HL-60 (cell line): ENCODE results near the gene RUNX2.

Source experiments
- POLR2AphosphoS5 ChIP-seq: IDR thresholded peaks from 2 replicates; pipeline ENCODE4 v1.6.1; 2012; ENCODE audit warnings: low read depth
- TF ChIP-seq, protein P1 (sequence below): IDR thresholded peaks from one replicate; pipeline ENCODE4 v1.5.1; 2011; ENCODE audit warnings: low read length, control low read depth, inconsistent platforms; ENCODE audit not compliant: insufficient read depth
- TF ChIP-seq, protein P2 (sequence below): IDR thresholded peaks from 2 replicates; pipeline ENCODE4 v1.6.1; 2012; ENCODE audit warnings: low read depth; ENCODE audit not compliant: insufficient replicate concordance

DNA sequence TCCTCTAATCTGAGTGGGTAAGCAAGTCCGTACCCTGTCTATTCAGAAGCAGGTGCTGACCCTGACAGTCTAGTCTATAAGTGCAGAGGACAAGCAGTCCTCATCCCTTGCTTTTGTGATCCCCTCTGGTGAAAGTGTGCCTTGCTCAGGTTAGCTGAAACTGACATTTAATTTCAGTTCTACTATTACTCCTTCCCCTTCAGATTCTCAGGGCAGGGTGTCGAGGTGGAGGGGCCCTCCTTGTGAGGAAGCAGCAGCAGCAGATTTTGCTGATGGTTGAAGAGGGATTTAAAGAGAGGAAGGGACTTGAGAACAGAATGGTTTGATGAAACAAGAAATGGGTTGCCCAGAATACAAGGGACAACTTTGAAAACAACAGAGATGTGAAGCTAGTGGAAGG is 378.2 kb downstream of the RUNX2 start:
- TF ChIP-seq, protein P1, sequence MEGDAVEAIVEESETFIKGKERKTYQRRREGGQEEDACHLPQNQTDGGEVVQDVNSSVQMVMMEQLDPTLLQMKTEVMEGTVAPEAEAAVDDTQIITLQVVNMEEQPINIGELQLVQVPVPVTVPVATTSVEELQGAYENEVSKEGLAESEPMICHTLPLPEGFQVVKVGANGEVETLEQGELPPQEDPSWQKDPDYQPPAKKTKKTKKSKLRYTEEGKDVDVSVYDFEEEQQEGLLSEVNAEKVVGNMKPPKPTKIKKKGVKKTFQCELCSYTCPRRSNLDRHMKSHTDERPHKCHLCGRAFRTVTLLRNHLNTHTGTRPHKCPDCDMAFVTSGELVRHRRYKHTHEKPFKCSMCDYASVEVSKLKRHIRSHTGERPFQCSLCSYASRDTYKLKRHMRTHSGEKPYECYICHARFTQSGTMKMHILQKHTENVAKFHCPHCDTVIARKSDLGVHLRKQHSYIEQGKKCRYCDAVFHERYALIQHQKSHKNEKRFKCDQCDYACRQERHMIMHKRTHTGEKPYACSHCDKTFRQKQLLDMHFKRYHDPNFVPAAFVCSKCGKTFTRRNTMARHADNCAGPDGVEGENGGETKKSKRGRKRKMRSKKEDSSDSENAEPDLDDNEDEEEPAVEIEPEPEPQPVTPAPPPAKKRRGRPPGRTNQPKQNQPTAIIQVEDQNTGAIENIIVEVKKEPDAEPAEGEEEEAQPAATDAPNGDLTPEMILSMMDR = no peak
- no peak for TF ChIP-seq POLR2AphosphoS5
- TF ChIP-seq, protein P2, sequence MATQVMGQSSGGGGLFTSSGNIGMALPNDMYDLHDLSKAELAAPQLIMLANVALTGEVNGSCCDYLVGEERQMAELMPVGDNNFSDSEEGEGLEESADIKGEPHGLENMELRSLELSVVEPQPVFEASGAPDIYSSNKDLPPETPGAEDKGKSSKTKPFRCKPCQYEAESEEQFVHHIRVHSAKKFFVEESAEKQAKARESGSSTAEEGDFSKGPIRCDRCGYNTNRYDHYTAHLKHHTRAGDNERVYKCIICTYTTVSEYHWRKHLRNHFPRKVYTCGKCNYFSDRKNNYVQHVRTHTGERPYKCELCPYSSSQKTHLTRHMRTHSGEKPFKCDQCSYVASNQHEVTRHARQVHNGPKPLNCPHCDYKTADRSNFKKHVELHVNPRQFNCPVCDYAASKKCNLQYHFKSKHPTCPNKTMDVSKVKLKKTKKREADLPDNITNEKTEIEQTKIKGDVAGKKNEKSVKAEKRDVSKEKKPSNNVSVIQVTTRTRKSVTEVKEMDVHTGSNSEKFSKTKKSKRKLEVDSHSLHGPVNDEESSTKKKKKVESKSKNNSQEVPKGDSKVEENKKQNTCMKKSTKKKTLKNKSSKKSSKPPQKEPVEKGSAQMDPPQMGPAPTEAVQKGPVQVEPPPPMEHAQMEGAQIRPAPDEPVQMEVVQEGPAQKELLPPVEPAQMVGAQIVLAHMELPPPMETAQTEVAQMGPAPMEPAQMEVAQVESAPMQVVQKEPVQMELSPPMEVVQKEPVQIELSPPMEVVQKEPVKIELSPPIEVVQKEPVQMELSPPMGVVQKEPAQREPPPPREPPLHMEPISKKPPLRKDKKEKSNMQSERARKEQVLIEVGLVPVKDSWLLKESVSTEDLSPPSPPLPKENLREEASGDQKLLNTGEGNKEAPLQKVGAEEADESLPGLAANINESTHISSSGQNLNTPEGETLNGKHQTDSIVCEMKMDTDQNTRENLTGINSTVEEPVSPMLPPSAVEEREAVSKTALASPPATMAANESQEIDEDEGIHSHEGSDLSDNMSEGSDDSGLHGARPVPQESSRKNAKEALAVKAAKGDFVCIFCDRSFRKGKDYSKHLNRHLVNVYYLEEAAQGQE = no peak
